Stomach (tissue), 9 donors: ENCODE results near the gene AGAP1. TPM values are rescaled to one million over a fixed set of nuclear protein-coding genes. Genes with fewer than 3 reads are reported as not detected.
A peak's percentile ranks its signal among the peaks of the same experiment; 100 is the strongest.

Source experiments
- DNase-seq, 2 donors: peaks; one replicate each; pipeline versions ENCODE4 v3.0.0 to v3.0.0-alpha.2; 2013 to 2019
- H3K27ac ChIP-seq, 5 donors: fragments of 200-600 bp in 4 of 5; sonication (generic) in 4 of 5; one replicate each; pipeline ENCODE4 v1.5.1; 2013 to 2019; ENCODE audit warnings: mild to moderate bottlenecking in 1 of 5, moderate library complexity in 1 of 5
- H3K27me3 ChIP-seq, 3 donors: fragments of 200-600 bp; sonication (generic); one replicate each; pipeline ENCODE4 v1.5.1; 2017 to 2019; ENCODE audit warnings: mixed run types in 1 of 3
- H3K36me3 ChIP-seq, 4 donors: fragments of 200-600 bp; sonication (generic); 1 replicate in 3 of 4; 2 replicates in 1 of 4; pipeline ENCODE4 v1.5.1; 2016 to 2019
- H3K4me1 ChIP-seq, 4 donors: fragments of 200-600 bp; sonication (generic); one replicate each; pipeline ENCODE4 v1.5.1; 2016 to 2019
- H3K4me3 ChIP-seq, 4 donors: fragments of 200-600 bp; sonication (generic) in 3 of 4; one replicate each; pipeline ENCODE4 v1.5.1; 2016 to 2019; ENCODE audit warnings: mild to moderate bottlenecking in 1 of 4
- H3K9me3 ChIP-seq, 4 donors: fragments of 200-600 bp; sonication (generic); one replicate each; pipeline ENCODE4 v1.5.1; 2016 to 2019
- CTCF ChIP-seq, 7 experiments: fragments of 450-650 bp in 4 of 7; fragments of 200-600 bp in 3 of 7; sonication (generic) in 3 of 7; IDR thresholded peaks; one replicate each; pipeline ENCODE4 v1.5.1; 2016 to 2019; ENCODE audit warnings: antibody characterized with exemption in 7 of 7, control low read depth in 2 of 7, mild to moderate bottlenecking in 1 of 7
- EP300 ChIP-seq: sonication (generic); formaldehyde crosslinking; IDR thresholded peaks from one replicate; pipeline ENCODE4 v1.6.1; 2017; ENCODE audit warnings: antibody characterized with exemption
- POLR2A ChIP-seq, 4 donors: fragments of 450-650 bp; IDR thresholded peaks; one replicate each; pipeline ENCODE4 v1.6.1; 2016; ENCODE audit warnings: antibody characterized with exemption in 4 of 4, control low read depth in 2 of 4, mild to moderate bottlenecking in 1 of 4, moderate library complexity in 1 of 4
- POLR2AphosphoS5 ChIP-seq, 3 donors: sonication (generic); formaldehyde crosslinking; IDR thresholded peaks; one replicate each; pipeline ENCODE4 v1.6.1; 2016; ENCODE audit warnings: antibody characterized with exemption in 3 of 3
- WGBS, 5 donors: extraction: QIAGEN DNeasy Blood & Tissue Kit in 3 of 5; methylation state at CpG; one replicate each; pipeline versions ENCODE4 v1.1.5 to v1.1.7; 2013 to 2018; 5-methylcytosine and 5-hydroxymethylcytosine counted together
- intact Hi-C: fragments of 100-400 bp; cut with DNase I; formaldehyde crosslinking; loops from one replicate; pipeline ENCODE4 v1.15.1; 2023; ENCODE audit warnings: low total_unique reads
- polyA plus RNA-seq, 3 donors: library from polyadenylated mRNA; stranded (reverse); fragments of 200-250 nt; gene quantifications; one replicate each; pipeline ENCODE4 v1.2.3, GENCODE V29; 2013
- total RNA-seq, 5 donors: library from RNA; depleted of rRNA; stranded (reverse); fragments of >200 nt; gene quantifications; one replicate each; pipeline versions ENCODE4 v1.1.0 to v1.2.3, GENCODE V29; 2014 to 2016
- donor health status: healthy with polysubstance abuse.
- donor health status: Bipolar disorder and iron deficiency.
- donor health status: healthy.

Gene AGAP1
- total and polyA plus RNA-seq, 8 donors: 4.2 to 139 (median 35.0) TPM

- no peak for DNase-seq
- intact Hi-C loops: loop anchor here (5.0 kb wide), 2 partner anchors 152 to 612 kb away; no protein-coding TSS in a partner anchor
- WGBS, 5 donors: 88 to 96% (median 91%) methylated on average over 3 of the region's 3 CpGs
Observed at GRCh38 chr2:235749771-235750160, 255.9 kb downstream of the AGAP1 start.

GRCh38 chr2:235752846-235753245, 259.0 kb downstream of the AGAP1 start:
- intact Hi-C loops: loop anchor here (5.0 kb wide), 1 partner anchor 616 kb away; no protein-coding TSS in a partner anchor
- Histone ChIP-seq H3K27me3 (no peaks in the 10 kb centered on the region), H3K4me3 (no peak overlapping the region), H3K27ac (no peak overlapping the region), H3K4me1 (peaks cover 0 to 13% (median 2%) of the 10 kb centered on the region in 4 donors), H3K36me3 (peaks cover 0 to 55% (median 42%) of the 10 kb centered on the region in 4 donors), H3K9me3 (no peaks in the 10 kb centered on the region)
- no peak for TF ChIP-seq CTCF (IDR thresholded peaks at IDR 0.05)
- no peak for TF ChIP-seq POLR2A (IDR thresholded peaks at IDR 0.05)
- WGBS, 5 donors: 73 to 87% (median 82%) methylated on average over 3 to 4 of the region's 4 CpGs
- DNase-seq: no peak

More at GRCh38 chr2:235749771-235750160, 255.9 kb downstream of the AGAP1 start:
- TF ChIP-seq POLR2AphosphoS5 (IDR thresholded peaks at IDR 0.05) (no peak), CTCF (IDR thresholded peaks at IDR 0.05) (no peak), POLR2A (IDR thresholded peaks at IDR 0.05) (no peak), EP300 (no peak)
- no peak overlapping the region for H3K4me3 ChIP-seq
- peaks cover 0 to 22% (median 9%) of the 10 kb centered on the region in 4 donors for H3K4me1 ChIP-seq
- no peaks in the 10 kb centered on the region for H3K9me3 ChIP-seq
- peaks cover 0 to 54% (median 43%) of the 10 kb centered on the region in 4 donors for H3K36me3 ChIP-seq
- no peaks in the 10 kb centered on the region for H3K27me3 ChIP-seq
- H3K27ac ChIP-seq: no peak overlapping the region

GRCh38 chr2:235754357-235755207, 260.7 kb downstream of the AGAP1 start:
- WGBS, 5 donors: 74 to 82% (median 76%) methylated on average over 17 to 21 of the region's 21 CpGs

GRCh38 chr2:235756491-235756890, 262.6 kb downstream of the AGAP1 start:
- no peak for DNase-seq
- no peaks in the 10 kb centered on the region for H3K27me3 ChIP-seq
- WGBS, 5 donors: 84 to 89% (median 84%) methylated on average over 10 of the region's 10 CpGs

More at GRCh38 chr2:235754357-235755207, 260.7 kb downstream of the AGAP1 start:
- no peaks in the 10 kb centered on the region for H3K9me3 ChIP-seq
- no peak overlapping the region for H3K27ac ChIP-seq
- no peak for TF ChIP-seq EP300
- no peak for TF ChIP-seq CTCF (IDR thresholded peaks at IDR 0.05)
- no peak for TF ChIP-seq POLR2AphosphoS5 (IDR thresholded peaks at IDR 0.05)
- TF ChIP-seq POLR2A (IDR thresholded peaks at IDR 0.05): no peak
- intact Hi-C loops: loop anchor here (5.0 kb wide), 1 partner anchor 617 kb away; no protein-coding TSS in a partner anchor
- peaks cover 0 to 67% (median 40%) of the 10 kb centered on the region in 4 donors for H3K36me3 ChIP-seq
- H3K4me3 ChIP-seq: no peak overlapping the region
- peaks cover 0 to 4% (median 0%) of the 10 kb centered on the region in 4 donors for H3K4me1 ChIP-seq
- DNase-seq: peak in 1 of 2 donors; percentile 37
- no peaks in the 10 kb centered on the region for H3K27me3 ChIP-seq

More at GRCh38 chr2:235756491-235756890, 262.6 kb downstream of the AGAP1 start:
- TF ChIP-seq EP300: no peak
- no peak for TF ChIP-seq CTCF (IDR thresholded peaks at IDR 0.05)
- TF ChIP-seq POLR2AphosphoS5 (IDR thresholded peaks at IDR 0.05): no peak
- no peak for TF ChIP-seq POLR2A (IDR thresholded peaks at IDR 0.05)
- Histone ChIP-seq H3K36me3 (peaks cover 0 to 52% (median 21%) of the 10 kb centered on the region in 4 donors), H3K9me3 (no peaks in the 10 kb centered on the region), H3K4me1 (no peaks in the 10 kb centered on the region), H3K4me3 (no peak overlapping the region), H3K27ac (no peak overlapping the region)
- intact Hi-C loops: no loop called here
